Measurements from ENCODE around the gene TCF4. TPM values are rescaled to one million over a fixed set of nuclear protein-coding genes. Genes with fewer than 3 reads are reported as not detected.

TCF4 gene
- polyA plus RNA-seq, 1 experiment, result 47.3 TPM

- DNase-seq (ENCODE audit: low read depth, low spot score), result no peak
- ChIA-PET CTCF (interaction anchor here (0.7 to 1.1 kb wide), 2 partner anchors 10 to 126 kb away, joined by 3 to 6 read pairs; no protein-coding TSS in a partner anchor), POLR2A (no interaction called here)
- no peaks in the 10 kb centered on the region for H3K9me3 ChIP-seq (ENCODE audit: control insufficient read depth, insufficient read depth, low read length)
- H3K27ac ChIP-seq (ENCODE audit: low read depth, low read length), result no peak overlapping the region
- no peak for TF ChIP-seq CTCF (IDR thresholded peaks at IDR 0.05; ENCODE audit: low read depth, low read length)
- no peaks in the 10 kb centered on the region for H3K27me3 ChIP-seq (ENCODE audit: control insufficient read depth, insufficient read depth, low read length)
- H3K4me3 ChIP-seq (ENCODE audit: low read depth, low read length), result no peak overlapping the region
These were observed 183.0 kb downstream of the TCF4 start for GRCh38 chr18:55404832-55405465.

- DNase-seq (ENCODE audit: low read depth, low spot score), result no peak
- no peaks in the 10 kb centered on the region for H3K27me3 ChIP-seq (ENCODE audit: control insufficient read depth, insufficient read depth, low read length)
- no peak for TF ChIP-seq CTCF (IDR thresholded peaks at IDR 0.05; ENCODE audit: low read depth, low read length)
- no peak overlapping the region for H3K4me3 ChIP-seq (ENCODE audit: low read depth, low read length)
- no peaks in the 10 kb centered on the region for H3K9me3 ChIP-seq (ENCODE audit: control insufficient read depth, insufficient read depth, low read length)
- H3K27ac ChIP-seq (ENCODE audit: low read depth, low read length), result no peak overlapping the region
- ChIA-PET CTCF (interaction anchor here (1.1 kb wide), 1 partner anchor 11 kb away, joined by 6 read pairs; no protein-coding TSS in a partner anchor), POLR2A (no interaction called here)
These were observed 183.7 kb downstream of the TCF4 start for GRCh38 chr18:55404136-55404830.

DNA sequence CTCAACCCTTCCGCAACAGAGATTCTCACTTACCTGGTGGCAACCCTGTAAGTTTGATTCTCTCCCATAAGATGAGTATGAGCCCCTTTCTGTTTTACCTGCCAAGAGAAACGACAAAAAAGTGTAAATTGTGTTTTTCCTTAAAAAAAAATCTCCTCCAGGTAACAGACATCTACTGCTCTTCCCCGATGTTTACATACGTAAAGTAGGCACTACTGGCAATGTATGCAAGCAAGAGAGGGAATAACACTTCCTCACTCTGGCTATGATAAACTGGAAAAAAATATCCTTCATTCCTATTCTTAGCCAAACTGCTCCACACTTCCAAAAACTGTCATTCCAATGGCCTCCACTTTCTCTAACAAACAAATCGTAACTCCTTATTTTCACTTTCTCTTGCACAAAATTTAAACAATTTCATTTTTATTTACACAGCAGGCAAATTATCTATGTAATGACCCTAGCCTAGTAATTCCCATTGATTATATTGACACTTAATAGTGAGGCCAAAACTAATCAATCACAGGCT, 184.5 kb downstream of the TCF4 start:
- Histone ChIP-seq H3K27me3 (ENCODE audit: control insufficient read depth, insufficient read depth, low read length) (no peaks in the 10 kb centered on the region), H3K9me3 (ENCODE audit: control insufficient read depth, insufficient read depth, low read length) (no peaks in the 10 kb centered on the region), H3K27ac (ENCODE audit: low read depth, low read length) (no peak overlapping the region), H3K4me3 (ENCODE audit: low read depth, low read length) (no peak overlapping the region)
- ChIA-PET CTCF (interaction anchor here (2.1 kb wide), 1 partner anchor 12 kb away, joined by 15 read pairs; no protein-coding TSS in a partner anchor), POLR2A (no interaction called here)
- no peak for TF ChIP-seq CTCF (IDR thresholded peaks at IDR 0.05; ENCODE audit: low read depth, low read length)
- no peak for DNase-seq (ENCODE audit: low read depth, low spot score)

- no peak for DNase-seq (ENCODE audit: low read depth, low spot score)
- no peak for TF ChIP-seq CTCF (IDR thresholded peaks at IDR 0.05; ENCODE audit: low read depth, low read length)
- Histone ChIP-seq H3K9me3 (ENCODE audit: control insufficient read depth, insufficient read depth, low read length) (no peaks in the 10 kb centered on the region), H3K27me3 (ENCODE audit: control insufficient read depth, insufficient read depth, low read length) (no peaks in the 10 kb centered on the region), H3K27ac (ENCODE audit: low read depth, low read length) (no peak overlapping the region), H3K4me3 (ENCODE audit: low read depth, low read length) (peak overlapping the region; percentile 14; the same call in 1 of the 2 replicates)
- CTCF ChIA-PET, result interaction anchor here (1.5 to 2.1 kb wide), 2 partner anchors 12 to 17 kb away, joined by 3 to 15 read pairs; no protein-coding TSS in a partner anchor
- POLR2A ChIA-PET, result interaction anchor here (0.7 kb wide), 1 partner anchor 21 kb away, joined by 3 read pairs; no protein-coding TSS in a partner anchor
These were observed 185.1 kb downstream of the TCF4 start for GRCh38 chr18:55402731-55403405.

Data from AG04450 (cell line).